ENCODE data around the gene NUP43.
A peak's percentile ranks its signal among the peaks of the same experiment; 100 is the strongest.
"Not testable (repeated sequence)": the region's sequence is repeated elsewhere in the genome, so short reads cannot be mapped to it uniquely, and the experiment has no call there.

Gene NUP43

DNA sequence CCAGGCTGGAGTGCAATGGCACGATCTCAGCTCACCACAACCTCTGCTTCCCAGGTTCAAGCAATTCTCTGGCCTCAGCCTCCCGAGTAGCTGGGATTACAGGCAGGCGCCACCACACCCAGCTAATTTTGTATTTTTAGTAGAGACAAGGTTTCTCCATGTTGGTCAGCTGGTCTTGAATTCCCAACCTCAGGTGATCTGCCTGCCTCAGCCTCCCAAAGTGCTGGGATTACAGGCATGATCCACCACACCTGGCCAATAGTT, 7.0 kb upstream of the NUP43 start:
- H3K36me3 Mint-ChIP-seq (ENCODE audit: low read depth); H3K27ac Mint-ChIP-seq; H3K4me3 Mint-ChIP-seq; H3K27me3 Mint-ChIP-seq; H3K9me3 Mint-ChIP-seq: not testable (repeated sequence)
- peaks cover 39% of the 10 kb centered on the region for H3K4me1 Mint-ChIP-seq (ENCODE audit: low read depth)

DNA sequence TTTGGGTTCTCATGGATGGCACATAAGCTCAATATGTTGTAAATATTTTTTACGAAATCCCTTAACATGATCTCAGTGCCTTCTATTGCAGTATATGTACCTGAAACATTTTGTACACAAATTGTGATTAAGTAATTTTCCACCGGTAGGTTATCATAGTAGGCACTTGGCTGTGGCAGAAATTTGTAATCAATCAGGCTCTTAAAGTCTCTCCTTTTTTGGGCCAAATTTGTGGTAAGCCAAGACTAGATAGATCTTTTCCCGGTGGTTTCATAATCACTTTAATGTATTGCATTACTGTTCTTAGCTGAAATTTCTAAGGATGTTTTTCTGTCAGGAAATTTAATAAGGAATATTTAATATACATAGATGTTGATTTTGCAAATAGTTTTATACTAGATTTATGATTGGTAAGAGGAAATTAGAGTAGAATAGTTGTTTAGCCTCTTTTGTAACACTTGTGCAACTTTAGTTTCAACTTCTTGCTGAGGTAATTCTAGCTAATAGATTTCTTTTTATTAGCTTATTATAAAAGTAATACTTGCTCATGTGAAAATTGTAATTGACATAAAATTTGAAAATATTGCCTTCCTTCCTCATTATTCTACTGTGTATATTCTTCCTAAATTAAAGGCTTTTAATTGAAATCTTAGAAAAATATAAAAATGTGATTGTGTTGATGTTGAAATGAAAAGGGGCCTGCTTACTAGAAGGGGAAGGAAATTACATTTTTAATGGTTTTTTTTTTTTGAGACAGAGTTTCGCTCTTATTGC, 6.5 kb upstream of the NUP43 start:
- H3K27ac Mint-ChIP-seq: no peak overlapping the region
- H3K27me3 Mint-ChIP-seq: no peaks in the 10 kb centered on the region
- H3K4me3 Mint-ChIP-seq: no peak overlapping the region
- peaks cover 9% of the 10 kb centered on the region for H3K36me3 Mint-ChIP-seq (ENCODE audit: low read depth)
- peaks cover 39% of the 10 kb centered on the region for H3K4me1 Mint-ChIP-seq (ENCODE audit: low read depth)
- no peaks in the 10 kb centered on the region for H3K9me3 Mint-ChIP-seq

DNA sequence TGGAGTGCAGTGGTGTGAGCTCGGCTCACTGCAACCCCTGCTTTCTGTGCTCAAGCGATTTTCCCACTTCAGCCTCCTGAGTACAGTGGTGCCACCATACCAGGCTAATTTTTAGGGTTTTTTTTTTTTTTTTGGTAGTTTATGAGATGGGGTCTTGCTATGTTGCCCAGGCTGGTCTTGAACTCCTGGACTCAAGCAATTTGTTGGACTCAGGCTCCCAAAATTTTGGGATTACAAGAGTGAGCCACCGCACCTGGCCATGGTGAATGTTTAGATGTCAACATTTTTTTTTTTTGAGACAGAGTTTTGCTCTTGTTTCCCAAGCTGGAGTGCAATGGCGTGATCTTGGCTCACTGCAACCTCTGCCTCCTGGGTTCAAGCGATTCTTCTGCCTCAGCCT, 5.6 kb upstream of the NUP43 start:
- Mint-ChIP-seq H3K4me1 (ENCODE audit: low read depth) (peaks cover 46% of the 10 kb centered on the region), H3K4me3 (peak overlapping the region; percentile 48)
- not testable (repeated sequence) for H3K27me3 Mint-ChIP-seq; H3K9me3 Mint-ChIP-seq; H3K27ac Mint-ChIP-seq; H3K36me3 Mint-ChIP-seq (ENCODE audit: low read depth)

DNA sequence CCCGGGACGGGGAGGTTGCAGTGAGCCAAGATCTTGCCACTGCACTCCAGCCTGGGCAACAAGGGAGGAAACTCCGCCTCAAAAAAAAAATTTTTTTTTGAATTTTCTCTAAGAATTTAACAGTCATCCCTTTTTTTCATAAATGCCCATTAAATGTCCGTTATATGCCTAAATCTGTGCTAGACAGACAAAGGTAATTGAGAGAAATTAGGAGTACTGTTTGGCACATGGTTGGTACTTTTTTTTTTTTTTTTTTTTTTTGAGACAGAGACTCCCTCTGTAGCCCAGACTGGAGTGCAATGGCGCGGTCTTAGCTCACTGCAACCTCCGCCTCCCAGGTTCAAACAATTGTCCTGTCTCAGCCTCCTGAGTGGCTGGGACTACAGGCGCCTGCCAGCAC, 4.9 kb upstream of the NUP43 start:
- H3K9me3 Mint-ChIP-seq: no peaks in the 10 kb centered on the region
- H3K27me3 Mint-ChIP-seq: no peaks in the 10 kb centered on the region
- peak overlapping the region; percentile 87 for H3K4me3 Mint-ChIP-seq
- no peak overlapping the region for H3K27ac Mint-ChIP-seq
- H3K4me1 Mint-ChIP-seq (ENCODE audit: low read depth): peaks cover 52% of the 10 kb centered on the region
- H3K36me3 Mint-ChIP-seq (ENCODE audit: low read depth): peaks cover 9% of the 10 kb centered on the region

DNA sequence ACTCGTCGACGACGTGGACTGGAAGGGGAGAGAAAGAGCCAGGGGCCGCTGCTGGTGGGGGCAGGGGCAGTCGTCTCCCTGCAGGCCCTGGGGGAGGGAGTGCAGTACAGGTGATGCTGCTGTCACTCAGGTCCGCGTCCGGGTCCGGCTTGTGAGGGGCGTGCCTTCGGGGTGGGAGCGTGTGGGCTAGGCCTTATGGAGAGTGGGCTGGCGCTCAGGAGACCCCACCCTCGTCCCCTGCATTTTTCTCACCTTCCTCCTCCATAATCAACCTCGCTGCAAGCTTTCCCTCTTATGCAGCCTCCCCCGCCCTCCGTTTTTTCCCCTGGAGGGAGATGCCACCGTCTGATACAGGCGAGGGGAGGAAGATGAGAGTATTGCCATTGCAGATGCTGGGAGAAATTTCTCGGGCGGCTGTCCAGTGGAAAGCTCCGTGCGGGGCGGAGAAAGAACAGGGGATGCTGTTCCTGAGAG, 3.8 kb upstream of the NUP43 start:
- no peaks in the 10 kb centered on the region for H3K27me3 Mint-ChIP-seq
- H3K27ac Mint-ChIP-seq: peak overlapping the region; percentile 87
- peaks cover 8% of the 10 kb centered on the region for H3K36me3 Mint-ChIP-seq (ENCODE audit: low read depth)
- peaks cover 50% of the 10 kb centered on the region for H3K4me1 Mint-ChIP-seq (ENCODE audit: low read depth)
- H3K4me3 Mint-ChIP-seq: peak overlapping the region; percentile 87
- H3K9me3 Mint-ChIP-seq: no peaks in the 10 kb centered on the region

DNA sequence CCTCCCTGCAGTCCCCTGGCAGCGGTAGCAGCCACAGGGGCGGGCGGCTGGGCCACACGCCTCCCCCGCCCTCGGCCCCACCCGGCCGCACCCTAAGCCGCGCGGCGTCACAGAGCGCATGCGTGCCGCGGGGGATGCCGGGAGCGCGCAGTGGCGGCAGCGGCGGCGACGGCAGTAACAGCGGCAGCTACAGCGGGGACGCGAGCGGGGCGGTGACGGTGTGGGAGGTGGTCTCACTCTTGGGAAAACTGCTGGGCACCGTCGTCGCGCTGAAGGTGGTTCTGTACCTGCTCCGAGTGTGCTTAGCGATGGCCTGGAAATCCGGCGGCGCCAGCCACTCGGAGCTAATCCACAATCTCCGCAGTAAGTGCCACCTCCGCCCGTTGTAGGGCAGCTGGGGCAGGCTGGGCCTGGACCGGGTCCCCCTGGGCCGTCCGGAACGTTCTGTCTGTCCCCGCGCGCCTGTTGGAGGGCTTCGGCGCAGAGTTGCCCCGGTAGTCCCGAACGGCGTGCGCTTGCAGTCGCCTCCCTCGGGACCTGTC, 3.3 kb upstream of the NUP43 start, which contains the start of gene PCMT1:
Gene PCMT1 (plus strand): TSS at position 148 of the 542 bp plus-strand sequence. CDS start 161 bp downstream, at position 309.
- Mint-ChIP-seq H3K27me3 (no peaks in the 10 kb centered on the region), H3K9me3 (no peaks in the 10 kb centered on the region), H3K4me1 (ENCODE audit: low read depth) (peaks cover 48% of the 10 kb centered on the region), H3K27ac (peak within 1 kb of the TSS; percentile 87), H3K36me3 (ENCODE audit: low read depth) (peaks cover 8% of the 10 kb centered on the region), H3K4me3 (peak within 1 kb of the TSS; percentile 87)

DNA sequence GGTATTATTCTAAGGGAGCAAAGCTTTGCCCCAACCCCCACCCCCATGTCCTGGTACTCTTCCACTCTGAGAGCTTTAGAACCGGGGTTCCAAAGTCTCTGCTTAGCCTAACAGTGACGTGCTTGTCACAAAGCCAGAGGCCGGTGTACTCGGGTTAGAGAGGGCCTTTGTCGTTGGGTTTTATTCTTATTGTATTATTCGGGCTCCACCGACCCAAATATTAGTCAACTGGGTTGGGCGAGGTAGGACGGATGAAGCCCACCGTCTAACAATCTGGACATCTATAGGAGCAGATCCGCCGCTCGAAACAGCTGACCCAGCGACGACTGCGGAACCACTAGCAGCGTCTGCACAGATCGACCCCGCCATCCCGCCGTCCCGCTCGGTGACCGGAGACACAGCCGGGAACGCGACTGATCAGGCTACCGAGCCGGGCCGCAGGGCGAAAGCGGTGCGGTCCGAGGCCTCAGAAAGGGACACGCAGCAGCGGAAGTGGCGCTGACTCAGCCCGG, 2.8 kb upstream of the NUP43 start:
- H3K9me3 Mint-ChIP-seq; H3K36me3 Mint-ChIP-seq (ENCODE audit: low read depth); H3K27me3 Mint-ChIP-seq: not testable (repeated sequence)
- peak overlapping the region; percentile 77 for H3K27ac Mint-ChIP-seq
- H3K4me1 Mint-ChIP-seq (ENCODE audit: low read depth): peaks cover 48% of the 10 kb centered on the region
- H3K4me3 Mint-ChIP-seq: peak overlapping the region; percentile 87

DNA sequence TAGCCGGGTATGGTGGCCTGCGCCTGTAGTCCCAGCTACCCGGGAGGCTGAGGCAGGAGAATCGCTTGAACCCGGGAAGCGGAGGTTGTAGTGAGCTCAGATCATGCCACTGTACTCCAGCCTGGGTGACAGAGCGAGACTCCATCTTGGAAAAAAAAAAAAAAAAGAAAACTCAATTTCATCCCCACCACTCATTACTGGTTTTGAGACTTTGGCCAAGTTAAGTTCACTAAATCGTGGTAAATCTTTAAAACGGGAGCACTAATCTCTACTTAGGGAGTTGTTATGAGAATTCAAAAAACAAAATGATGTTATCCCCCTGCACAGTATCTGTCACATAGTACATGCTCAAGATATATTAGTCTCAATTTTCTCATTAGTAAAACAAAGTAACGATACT, 1.1 kb downstream of the NUP43 start:
- H3K36me3 Mint-ChIP-seq (ENCODE audit: low read depth): peaks cover 22% of the 10 kb centered on the region
- H3K27me3 Mint-ChIP-seq, H3K9me3 Mint-ChIP-seq: not testable (repeated sequence)
- peak overlapping the region; percentile 99 for H3K4me3 Mint-ChIP-seq
- peaks cover 30% of the 10 kb centered on the region for H3K4me1 Mint-ChIP-seq (ENCODE audit: low read depth)
- peak overlapping the region; percentile 90 for H3K27ac Mint-ChIP-seq

DNA sequence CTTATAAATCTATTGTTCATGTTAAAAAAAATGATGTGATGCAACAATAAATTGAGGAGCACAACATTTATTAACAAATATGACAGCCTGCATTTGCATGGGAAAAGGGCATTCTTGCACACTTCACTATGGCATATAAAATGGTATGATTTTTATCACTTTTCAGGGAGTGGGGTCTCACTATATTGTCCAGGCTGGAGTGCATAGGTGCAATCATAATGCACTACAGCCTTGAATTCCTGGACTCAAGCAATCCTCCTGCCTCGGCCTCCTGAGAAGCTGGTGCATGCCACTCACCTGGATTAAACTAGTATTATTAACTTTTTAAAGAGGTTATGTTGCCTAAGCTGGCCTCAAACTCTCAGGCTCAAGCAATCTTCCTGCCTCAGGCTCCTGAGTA, 11.4 kb downstream of the NUP43 start:
- Mint-ChIP-seq H3K36me3 (ENCODE audit: low read depth) (peaks cover 48% of the 10 kb centered on the region), H3K4me3 (no peak overlapping the region)

DNA sequence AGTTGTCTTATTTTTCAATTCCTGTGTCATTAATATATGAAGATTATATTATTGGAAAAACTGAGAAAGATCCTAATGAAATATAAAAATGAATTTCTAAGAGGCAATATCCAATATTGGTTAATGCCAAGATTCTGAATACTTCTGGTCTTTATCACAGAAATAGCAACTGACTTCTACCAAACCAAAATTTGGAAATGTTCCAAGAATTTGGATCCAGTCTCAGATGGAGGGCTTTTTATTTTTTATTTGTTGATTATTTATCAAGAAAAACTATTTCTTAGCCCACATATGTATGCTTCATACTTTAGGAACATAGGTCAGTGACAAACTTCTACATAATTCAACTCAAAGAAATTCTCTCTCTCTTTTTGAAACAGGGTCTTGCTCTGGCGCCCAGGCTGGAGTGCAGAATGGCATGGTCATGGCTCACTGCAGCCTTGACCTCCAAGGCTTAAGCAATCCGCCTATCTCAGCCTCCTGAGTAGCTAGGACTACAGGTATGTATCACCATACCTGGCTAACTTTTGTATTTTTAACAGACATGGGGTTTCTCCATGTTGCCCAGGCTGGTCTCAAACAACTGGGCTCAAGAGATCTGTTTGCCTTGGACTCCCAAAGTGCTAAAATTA, 13.1 kb downstream of the NUP43 start:
- Mint-ChIP-seq H3K36me3 (ENCODE audit: low read depth) (peaks cover 52% of the 10 kb centered on the region), H3K4me1 (ENCODE audit: low read depth) (peaks cover 13% of the 10 kb centered on the region), H3K27ac (no peak overlapping the region), H3K27me3 (no peaks in the 10 kb centered on the region), H3K4me3 (no peak overlapping the region), H3K9me3 (no peaks in the 10 kb centered on the region)

More for the DNA sequence above, 11.4 kb downstream of the NUP43 start:
- Mint-ChIP-seq H3K4me1 (ENCODE audit: low read depth) (no peaks in the 10 kb centered on the region), H3K27ac (no peak overlapping the region), H3K27me3 (no peaks in the 10 kb centered on the region), H3K9me3 (no peaks in the 10 kb centered on the region)

DNA sequence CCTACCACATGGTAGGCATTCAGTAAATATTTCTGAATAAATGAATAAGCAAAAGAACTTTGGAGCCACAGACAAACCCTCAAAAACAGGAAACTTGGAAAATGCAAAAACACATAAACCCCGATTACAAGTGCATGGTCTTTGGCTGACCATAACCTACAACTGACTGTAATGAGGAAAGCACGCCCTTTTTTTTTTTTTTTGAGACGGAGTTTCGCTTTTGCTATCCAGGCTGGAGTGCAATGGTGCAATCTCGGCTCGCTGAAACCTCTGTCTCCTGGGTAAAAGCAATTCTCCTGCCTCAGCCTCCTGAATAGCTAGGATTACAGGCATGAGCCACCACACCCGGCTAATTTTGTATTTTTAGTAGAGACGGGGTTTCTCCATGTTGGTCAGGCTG, 16.5 kb downstream of the NUP43 start:
- Mint-ChIP-seq H3K27ac (no peak overlapping the region), H3K4me3 (no peak overlapping the region), H3K36me3 (ENCODE audit: low read depth) (peaks cover 58% of the 10 kb centered on the region), H3K4me1 (ENCODE audit: low read depth) (peaks cover 13% of the 10 kb centered on the region), H3K27me3 (no peaks in the 10 kb centered on the region), H3K9me3 (no peaks in the 10 kb centered on the region)

DNA sequence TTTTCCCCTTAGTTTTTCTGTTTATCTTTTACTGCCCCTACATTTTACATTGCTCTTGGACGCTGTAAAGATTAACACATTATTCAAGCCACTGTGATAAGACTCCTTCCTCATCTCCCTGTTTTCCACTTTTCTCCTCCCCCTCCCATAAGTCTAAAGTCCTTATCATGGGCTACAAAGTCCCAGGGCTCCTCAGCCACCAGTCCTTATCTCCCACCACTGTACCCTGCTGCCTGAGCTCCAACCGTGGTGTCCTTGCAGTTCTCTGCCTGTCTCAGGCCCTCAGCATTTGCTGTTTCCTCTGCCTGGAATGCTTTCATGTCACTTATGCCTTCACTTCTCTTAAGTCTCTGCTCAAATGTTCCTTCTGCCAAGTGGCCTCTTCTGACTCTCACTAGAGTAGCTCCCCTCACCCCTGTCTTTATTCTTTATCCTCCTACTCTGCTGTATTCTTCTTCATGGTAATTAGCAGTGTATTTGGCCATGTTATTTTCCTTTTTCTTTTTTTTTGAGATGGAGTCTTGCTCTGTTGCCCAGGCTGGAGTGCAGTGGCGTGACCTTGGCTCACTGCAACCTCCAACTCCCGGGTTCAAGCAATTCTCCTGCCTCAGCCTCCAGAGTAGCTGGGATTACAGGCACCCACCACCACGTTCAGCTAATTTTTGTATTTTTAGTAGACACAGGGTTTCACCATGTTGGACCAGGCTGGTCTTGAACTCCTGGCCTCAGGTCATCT, 17.7 kb downstream of the NUP43 start:
- H3K4me1 Mint-ChIP-seq (ENCODE audit: low read depth): peaks cover 13% of the 10 kb centered on the region
- H3K9me3 Mint-ChIP-seq: no peaks in the 10 kb centered on the region
- no peaks in the 10 kb centered on the region for H3K27me3 Mint-ChIP-seq
- H3K36me3 Mint-ChIP-seq (ENCODE audit: low read depth): peaks cover 62% of the 10 kb centered on the region
- no peak overlapping the region for H3K4me3 Mint-ChIP-seq
- peak overlapping the region; percentile 77 for H3K27ac Mint-ChIP-seq

DNA sequence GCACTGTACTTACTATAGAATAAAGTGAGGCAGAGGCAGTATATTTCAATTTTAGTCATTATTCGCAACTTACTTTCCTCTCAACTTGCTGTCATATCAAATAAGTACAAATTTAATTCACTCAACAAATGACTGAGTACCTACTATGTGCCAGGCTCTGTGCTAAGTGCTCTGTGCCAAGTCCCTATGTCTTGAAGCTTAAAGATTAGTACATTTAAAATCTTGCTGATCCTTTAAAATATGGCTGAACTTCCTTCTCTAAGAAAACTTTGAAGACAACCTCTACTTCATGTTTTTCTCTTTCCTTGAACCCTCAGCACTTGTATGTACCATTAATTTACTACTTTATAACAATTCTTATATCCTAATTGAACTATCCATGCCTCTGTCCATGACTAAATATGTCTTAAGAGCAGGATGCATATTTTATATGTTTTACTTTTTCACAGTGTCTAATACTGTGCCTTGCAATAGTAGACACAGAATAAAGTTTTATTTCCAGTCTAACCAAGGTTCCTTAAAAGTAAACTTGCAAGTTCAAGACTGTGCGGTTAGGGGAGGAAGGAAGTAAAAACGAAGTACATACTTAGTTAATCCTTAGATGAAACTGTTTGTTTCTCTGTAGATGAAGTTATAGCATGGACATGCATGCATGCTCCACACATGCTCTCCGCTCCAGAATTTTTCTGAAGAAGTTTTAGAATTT, 18.4 kb downstream of the NUP43 start:
- no peak overlapping the region for H3K27ac Mint-ChIP-seq
- H3K27me3 Mint-ChIP-seq: no peaks in the 10 kb centered on the region
- peaks cover 57% of the 10 kb centered on the region for H3K36me3 Mint-ChIP-seq (ENCODE audit: low read depth)
- no peak overlapping the region for H3K4me3 Mint-ChIP-seq
- peaks cover 13% of the 10 kb centered on the region for H3K4me1 Mint-ChIP-seq (ENCODE audit: low read depth)
- no peaks in the 10 kb centered on the region for H3K9me3 Mint-ChIP-seq

DNA sequence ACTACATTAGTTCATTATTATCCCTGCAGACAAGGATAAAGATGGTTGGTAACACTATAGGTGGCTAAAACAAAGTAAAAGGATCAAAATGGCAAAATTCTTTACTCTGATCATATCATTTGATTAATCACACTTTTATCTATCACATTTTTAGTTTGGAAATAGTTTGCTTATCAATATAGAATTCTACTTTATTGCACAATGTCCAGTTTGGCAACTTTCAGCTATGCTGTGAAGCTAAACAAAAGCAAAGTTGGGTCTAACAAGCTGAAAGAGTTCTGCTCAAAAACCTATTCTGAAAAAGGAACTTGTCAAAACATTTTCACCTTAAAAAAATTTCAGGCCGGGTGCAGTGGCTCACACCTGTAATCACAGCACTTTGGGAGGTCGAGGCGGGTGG, 20.5 kb downstream of the NUP43 start:
- Mint-ChIP-seq H3K27ac (no peak overlapping the region), H3K27me3 (no peaks in the 10 kb centered on the region), H3K9me3 (no peaks in the 10 kb centered on the region), H3K36me3 (ENCODE audit: low read depth) (peaks cover 49% of the 10 kb centered on the region), H3K4me3 (no peak overlapping the region), H3K4me1 (ENCODE audit: low read depth) (peaks cover 13% of the 10 kb centered on the region)
